ENCODE measurements around the gene SSUH2.

DNA sequence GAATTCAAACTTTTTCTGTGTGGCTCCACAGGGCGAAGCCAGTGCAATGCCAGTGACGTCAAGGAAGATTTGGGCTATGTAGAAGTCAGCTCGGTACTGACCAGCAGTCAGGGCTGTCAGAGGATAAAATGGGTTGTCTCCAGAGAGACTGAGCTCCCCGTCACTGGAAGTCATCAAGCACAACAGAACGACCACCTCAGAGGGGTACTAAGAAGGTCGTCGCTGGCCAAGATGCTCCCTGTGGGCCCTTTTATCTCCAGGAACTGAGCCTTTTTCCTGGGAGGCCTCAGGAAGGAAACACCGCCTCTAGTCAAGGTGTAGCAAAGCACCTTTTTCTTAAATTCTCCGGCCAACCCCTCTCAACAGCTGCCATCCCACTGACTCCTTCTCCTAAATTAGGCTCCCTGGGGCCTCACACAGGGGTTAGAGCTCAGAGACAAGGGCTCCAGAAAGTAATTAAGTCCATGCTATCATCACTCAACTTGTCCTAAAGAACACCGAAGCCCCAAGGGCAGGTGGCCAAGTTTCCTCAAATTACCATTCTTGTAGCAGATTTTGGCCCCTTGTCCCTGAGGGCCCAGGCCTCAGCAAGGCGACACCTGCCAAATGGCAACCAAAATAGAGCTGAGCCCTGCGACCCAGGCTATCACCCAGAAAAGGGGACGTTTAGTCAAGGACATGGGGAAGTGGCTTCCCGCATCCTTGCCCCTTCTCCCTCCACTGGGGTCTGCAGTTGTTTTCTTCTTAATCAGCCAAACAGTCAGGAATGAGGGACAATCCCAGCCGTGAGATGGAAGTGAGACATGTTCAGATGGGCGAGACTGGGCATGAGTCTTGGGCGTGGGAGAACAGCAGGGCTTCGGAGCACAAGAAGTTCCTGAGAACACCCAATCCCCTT lies 48.0 kb downstream of the SSUH2 start:
- no peak for TF ChIP-seq ZNF560 (tag by site-specific recombination; IDR thresholded peaks at IDR 0.05; ENCODE audit: borderline replicate concordance)
- TF ChIP-seq, protein P1, sequence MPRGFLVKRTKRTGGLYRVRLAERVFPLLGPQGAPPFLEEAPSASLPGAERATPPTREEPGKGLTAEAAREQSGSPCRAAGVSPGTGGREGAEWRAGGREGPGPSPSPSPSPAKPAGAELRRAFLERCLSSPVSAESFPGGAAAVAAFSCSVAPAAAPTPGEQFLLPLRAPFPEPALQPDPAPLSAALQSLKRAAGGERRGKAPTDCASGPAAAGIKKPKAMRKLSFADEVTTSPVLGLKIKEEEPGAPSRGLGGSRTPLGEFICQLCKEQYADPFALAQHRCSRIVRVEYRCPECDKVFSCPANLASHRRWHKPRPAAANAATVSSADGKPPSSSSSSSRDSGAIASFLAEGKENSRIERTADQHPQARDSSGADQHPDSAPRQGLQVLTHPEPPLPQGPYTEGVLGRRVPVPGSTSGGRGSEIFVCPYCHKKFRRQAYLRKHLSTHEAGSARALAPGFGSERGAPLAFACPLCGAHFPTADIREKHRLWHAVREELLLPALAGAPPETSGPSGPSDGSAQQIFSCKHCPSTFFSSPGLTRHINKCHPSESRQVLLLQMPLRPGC (tag by site-specific recombination; IDR thresholded peaks at IDR 0.05), result no peak
- TF ChIP-seq ZNF488 (tag by site-specific recombination; IDR thresholded peaks at IDR 0.05), result no peak
- TF ChIP-seq ZNF514 (tag by site-specific recombination; IDR thresholded peaks at IDR 0.05), result no peak
- TF ChIP-seq, protein P2, sequence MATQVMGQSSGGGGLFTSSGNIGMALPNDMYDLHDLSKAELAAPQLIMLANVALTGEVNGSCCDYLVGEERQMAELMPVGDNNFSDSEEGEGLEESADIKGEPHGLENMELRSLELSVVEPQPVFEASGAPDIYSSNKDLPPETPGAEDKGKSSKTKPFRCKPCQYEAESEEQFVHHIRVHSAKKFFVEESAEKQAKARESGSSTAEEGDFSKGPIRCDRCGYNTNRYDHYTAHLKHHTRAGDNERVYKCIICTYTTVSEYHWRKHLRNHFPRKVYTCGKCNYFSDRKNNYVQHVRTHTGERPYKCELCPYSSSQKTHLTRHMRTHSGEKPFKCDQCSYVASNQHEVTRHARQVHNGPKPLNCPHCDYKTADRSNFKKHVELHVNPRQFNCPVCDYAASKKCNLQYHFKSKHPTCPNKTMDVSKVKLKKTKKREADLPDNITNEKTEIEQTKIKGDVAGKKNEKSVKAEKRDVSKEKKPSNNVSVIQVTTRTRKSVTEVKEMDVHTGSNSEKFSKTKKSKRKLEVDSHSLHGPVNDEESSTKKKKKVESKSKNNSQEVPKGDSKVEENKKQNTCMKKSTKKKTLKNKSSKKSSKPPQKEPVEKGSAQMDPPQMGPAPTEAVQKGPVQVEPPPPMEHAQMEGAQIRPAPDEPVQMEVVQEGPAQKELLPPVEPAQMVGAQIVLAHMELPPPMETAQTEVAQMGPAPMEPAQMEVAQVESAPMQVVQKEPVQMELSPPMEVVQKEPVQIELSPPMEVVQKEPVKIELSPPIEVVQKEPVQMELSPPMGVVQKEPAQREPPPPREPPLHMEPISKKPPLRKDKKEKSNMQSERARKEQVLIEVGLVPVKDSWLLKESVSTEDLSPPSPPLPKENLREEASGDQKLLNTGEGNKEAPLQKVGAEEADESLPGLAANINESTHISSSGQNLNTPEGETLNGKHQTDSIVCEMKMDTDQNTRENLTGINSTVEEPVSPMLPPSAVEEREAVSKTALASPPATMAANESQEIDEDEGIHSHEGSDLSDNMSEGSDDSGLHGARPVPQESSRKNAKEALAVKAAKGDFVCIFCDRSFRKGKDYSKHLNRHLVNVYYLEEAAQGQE (tag by site-specific recombination; IDR thresholded peaks at IDR 0.05), result no peak

All from HEK293 (cell line).